HCT116 (cell line): ENCODE data around the gene TMEFF2.

Experiments
- TF ChIP-seq, protein P1 (sequence below): IDR thresholded peaks from 2 replicates; pipeline ENCODE4 v1.6.1; 2011; ENCODE audit warnings: mild to moderate bottlenecking, low read length, moderate library complexity; ENCODE audit not compliant: insufficient replicate concordance; ENCODE audit errors: extremely low read depth
- TF ChIP-seq, protein P2 (sequence below), 3 experiments: fragments of 200-600 bp in 1 of 3; sonication (generic) in 1 of 3; IDR thresholded peaks in 2 of 3; conservative IDR thresholded peaks in 1 of 3; 2 replicates each; pipeline ENCODE4 v1.5.1; 2012 to 2017; ENCODE audit warnings: low read depth in 2 of 3, low read length in 2 of 3, antibody characterized with exemption in 1 of 3, borderline replicate concordance in 1 of 3, control low read depth in 1 of 3, mild to moderate bottlenecking in 1 of 3, mixed read lengths in 1 of 3, mixed run types in 1 of 3, moderate library complexity in 1 of 3; ENCODE audit not compliant: insufficient read depth in 1 of 3

DNA sequence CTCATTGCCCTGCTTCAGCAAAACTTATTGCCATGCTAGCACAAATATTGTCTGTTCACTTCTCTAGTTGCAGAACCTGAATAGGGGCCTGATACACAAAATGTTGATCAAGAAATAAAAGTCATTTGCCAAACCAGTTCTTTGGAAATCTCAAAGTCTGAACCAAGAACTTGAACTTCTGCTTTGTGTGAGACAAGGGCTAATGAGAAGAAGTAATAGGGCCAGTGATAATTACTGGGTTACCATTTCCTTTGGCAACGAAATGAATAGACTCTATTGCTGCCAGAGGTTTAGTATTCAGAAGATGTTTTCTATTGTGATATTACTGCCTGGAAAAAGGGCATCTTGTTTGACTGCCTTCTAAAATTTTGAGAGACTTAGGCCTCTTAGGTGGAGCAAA, 35.0 kb downstream of the TMEFF2 start:
- TF ChIP-seq, protein P1, sequence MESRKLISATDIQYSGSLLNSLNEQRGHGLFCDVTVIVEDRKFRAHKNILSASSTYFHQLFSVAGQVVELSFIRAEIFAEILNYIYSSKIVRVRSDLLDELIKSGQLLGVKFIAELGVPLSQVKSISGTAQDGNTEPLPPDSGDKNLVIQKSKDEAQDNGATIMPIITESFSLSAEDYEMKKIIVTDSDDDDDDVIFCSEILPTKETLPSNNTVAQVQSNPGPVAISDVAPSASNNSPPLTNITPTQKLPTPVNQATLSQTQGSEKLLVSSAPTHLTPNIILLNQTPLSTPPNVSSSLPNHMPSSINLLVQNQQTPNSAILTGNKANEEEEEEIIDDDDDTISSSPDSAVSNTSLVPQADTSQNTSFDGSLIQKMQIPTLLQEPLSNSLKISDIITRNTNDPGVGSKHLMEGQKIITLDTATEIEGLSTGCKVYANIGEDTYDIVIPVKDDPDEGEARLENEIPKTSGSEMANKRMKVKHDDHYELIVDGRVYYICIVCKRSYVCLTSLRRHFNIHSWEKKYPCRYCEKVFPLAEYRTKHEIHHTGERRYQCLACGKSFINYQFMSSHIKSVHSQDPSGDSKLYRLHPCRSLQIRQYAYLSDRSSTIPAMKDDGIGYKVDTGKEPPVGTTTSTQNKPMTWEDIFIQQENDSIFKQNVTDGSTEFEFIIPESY: no peak
- TF ChIP-seq, protein P2, sequence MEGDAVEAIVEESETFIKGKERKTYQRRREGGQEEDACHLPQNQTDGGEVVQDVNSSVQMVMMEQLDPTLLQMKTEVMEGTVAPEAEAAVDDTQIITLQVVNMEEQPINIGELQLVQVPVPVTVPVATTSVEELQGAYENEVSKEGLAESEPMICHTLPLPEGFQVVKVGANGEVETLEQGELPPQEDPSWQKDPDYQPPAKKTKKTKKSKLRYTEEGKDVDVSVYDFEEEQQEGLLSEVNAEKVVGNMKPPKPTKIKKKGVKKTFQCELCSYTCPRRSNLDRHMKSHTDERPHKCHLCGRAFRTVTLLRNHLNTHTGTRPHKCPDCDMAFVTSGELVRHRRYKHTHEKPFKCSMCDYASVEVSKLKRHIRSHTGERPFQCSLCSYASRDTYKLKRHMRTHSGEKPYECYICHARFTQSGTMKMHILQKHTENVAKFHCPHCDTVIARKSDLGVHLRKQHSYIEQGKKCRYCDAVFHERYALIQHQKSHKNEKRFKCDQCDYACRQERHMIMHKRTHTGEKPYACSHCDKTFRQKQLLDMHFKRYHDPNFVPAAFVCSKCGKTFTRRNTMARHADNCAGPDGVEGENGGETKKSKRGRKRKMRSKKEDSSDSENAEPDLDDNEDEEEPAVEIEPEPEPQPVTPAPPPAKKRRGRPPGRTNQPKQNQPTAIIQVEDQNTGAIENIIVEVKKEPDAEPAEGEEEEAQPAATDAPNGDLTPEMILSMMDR (IDR thresholded peaks at IDR 0.05 in 2 of 3, conservative IDR thresholded peaks at IDR 0.05 in 1 of 3; ENCODE audit: borderline replicate concordance in 1 of 3, insufficient read depth in 1 of 3, low read depth in 2 of 3, low read length in 2 of 3): no peak
